T-helper 2 cell treated with Interferon-gamma antibody and Interleukin-4, amounts not matched to agents 5 μg/mL and 100 μg/mL, for 36 hours (primary cell): ENCODE measurements around the gene PMM2.

Experiments used
- DNase-seq: peaks from one replicate; pipeline ENCODE4 v3.0.0; 2021; ENCODE audit warnings: low spot score
- H3K27ac Mint-ChIP-seq: one replicate; pipeline ENCODE4 v1.8.0; 2021; ENCODE audit warnings: mild to moderate bottlenecking, mixed read lengths
- H3K27me3 Mint-ChIP-seq: one replicate; pipeline ENCODE4 v1.8.0; 2021; ENCODE audit warnings: low read depth, mixed read lengths
- H3K36me3 Mint-ChIP-seq: one replicate; pipeline ENCODE4 v1.8.0; 2021; ENCODE audit warnings: low read depth, mixed read lengths
- H3K4me1 Mint-ChIP-seq: one replicate; pipeline ENCODE4 v1.8.0; 2021; ENCODE audit warnings: low read depth, mixed read lengths
- H3K4me3 Mint-ChIP-seq: one replicate; pipeline ENCODE4 v1.8.0; 2022; ENCODE audit warnings: mild to moderate bottlenecking, moderate library complexity, mixed read lengths
- H3K9me3 Mint-ChIP-seq: one replicate; pipeline ENCODE4 v1.8.0; 2021; ENCODE audit warnings: mixed read lengths

PMM2 gene

DNA sequence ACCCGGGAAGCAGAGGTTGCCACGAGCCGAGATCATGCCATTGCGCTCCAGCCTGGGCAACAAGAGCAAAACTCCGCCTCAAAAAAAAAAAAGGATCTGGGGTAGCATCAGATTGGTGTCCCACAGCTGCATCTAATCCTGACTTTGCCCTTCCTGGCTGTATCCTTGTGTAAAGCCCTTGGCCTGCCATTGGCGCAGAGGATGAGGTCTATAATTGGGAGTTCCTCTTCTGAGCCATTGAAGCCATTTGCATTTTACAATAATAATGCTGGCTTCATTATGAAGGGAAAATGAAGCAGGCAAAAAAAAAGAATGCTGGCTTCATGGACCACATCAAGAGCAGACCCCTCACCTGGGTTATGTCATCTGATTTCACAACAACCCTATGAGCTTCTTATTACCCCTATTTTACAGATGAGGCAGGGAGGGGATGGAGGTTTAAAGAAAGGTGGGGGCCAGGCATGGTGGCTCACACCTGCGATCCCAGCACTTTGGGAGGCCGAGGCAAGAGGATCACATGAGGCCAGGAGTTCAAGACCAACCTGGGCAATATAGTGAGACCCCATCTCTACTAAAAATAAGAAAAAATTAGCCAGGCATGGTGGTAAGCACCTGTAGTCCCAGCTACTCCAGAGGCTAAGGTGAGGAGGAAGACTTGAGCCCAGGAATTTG is 83.3 kb downstream of the PMM2 start:
- H3K36me3 Mint-ChIP-seq, result no peaks in the 10 kb centered on the region
- no peak overlapping the region for H3K27ac Mint-ChIP-seq
- no peak overlapping the region for H3K4me3 Mint-ChIP-seq
- H3K9me3 Mint-ChIP-seq, result no peaks in the 10 kb centered on the region
- DNase-seq, result no peak
- H3K27me3 Mint-ChIP-seq, result no peaks in the 10 kb centered on the region
- peaks cover 2% of the 10 kb centered on the region for H3K4me1 Mint-ChIP-seq

DNA sequence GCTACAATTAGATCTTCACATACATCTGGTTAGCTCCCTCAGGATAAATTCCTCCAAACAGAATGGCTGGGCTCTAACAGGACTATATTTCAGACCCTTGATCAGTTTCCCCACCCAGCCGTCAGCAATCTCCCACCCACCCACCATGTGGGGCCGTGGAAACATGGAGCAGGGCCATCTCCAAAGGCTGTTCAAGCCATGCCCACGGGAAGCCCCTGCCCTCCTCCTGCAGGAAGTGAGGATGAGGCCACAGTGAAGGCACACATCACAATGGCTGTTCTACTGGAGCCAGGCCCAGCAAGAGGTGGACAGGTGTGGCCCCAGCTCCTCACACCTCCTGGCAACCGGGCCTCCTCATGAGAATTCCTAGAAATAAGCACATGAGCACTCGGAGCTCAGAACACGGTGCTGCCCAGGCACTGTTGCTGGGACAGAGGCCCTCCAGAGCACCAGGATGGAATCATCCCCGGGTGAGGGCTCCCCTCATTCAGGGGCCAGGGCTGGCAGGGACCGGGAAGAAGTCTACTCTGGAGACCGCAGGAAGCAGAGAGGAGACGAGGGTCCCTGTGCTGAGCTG is 84.5 kb downstream of the PMM2 start, which contains the start of gene LITAFD:
LITAFD (plus strand) TSS at position 311 of the 577 bp plus-strand sequence. CDS start 2,005 bp downstream, outside the sequence.
- H3K4me3 Mint-ChIP-seq, result no peak within 1 kb of the TSS
- H3K27ac Mint-ChIP-seq, result no peak within 1 kb of the TSS
- H3K4me1 Mint-ChIP-seq, result peaks cover 2% of the 10 kb centered on the region

DNA sequence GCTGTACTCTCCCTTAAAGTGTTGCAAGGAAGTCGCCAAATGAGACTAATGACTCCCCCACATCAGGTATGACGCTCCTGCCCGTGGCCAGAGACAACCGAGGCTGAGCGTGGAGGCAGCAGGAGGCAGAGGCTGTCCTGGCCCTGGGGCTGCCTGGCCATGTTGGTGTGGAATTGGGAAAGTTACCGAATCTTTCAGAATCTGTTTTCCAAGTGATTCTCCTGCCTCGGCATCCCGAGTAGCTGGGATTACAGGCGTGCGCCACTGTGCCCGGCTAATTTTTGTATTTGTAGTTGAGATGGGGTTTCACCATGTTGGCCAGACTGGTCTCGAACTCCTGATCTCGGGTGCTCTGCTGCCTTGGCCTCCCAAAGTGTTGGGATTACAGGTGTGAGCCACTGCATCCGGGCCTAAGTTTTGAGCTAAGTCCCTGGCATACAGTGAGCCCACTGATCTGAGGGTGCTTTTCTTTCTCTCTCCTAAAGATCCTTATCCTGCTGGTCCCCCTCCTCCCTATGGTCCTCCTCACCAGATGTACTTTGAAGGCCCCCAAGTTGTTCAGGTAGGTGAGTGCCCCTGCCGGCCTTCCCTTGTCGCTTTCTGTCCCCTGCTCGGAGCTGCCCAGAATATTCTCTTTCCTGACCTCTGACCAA is 85.2 kb downstream of the PMM2 start:
- H3K9me3 Mint-ChIP-seq, result no peaks in the 10 kb centered on the region
- H3K4me1 Mint-ChIP-seq, result peaks cover 2% of the 10 kb centered on the region
- H3K27me3 Mint-ChIP-seq, result no peaks in the 10 kb centered on the region
- H3K27ac Mint-ChIP-seq, result no peak overlapping the region
- H3K36me3 Mint-ChIP-seq, result peaks cover 3% of the 10 kb centered on the region
- no peak overlapping the region for H3K4me3 Mint-ChIP-seq
- DNase-seq, result no peak

More for the DNA sequence above, 84.5 kb downstream of the PMM2 start, which contains the start of gene LITAFD:
- Mint-ChIP-seq H3K9me3 (no peaks in the 10 kb centered on the region), H3K36me3 (peaks cover under 1% of the 10 kb centered on the region), H3K27me3 (no peaks in the 10 kb centered on the region)
- no peak for DNase-seq

DNA sequence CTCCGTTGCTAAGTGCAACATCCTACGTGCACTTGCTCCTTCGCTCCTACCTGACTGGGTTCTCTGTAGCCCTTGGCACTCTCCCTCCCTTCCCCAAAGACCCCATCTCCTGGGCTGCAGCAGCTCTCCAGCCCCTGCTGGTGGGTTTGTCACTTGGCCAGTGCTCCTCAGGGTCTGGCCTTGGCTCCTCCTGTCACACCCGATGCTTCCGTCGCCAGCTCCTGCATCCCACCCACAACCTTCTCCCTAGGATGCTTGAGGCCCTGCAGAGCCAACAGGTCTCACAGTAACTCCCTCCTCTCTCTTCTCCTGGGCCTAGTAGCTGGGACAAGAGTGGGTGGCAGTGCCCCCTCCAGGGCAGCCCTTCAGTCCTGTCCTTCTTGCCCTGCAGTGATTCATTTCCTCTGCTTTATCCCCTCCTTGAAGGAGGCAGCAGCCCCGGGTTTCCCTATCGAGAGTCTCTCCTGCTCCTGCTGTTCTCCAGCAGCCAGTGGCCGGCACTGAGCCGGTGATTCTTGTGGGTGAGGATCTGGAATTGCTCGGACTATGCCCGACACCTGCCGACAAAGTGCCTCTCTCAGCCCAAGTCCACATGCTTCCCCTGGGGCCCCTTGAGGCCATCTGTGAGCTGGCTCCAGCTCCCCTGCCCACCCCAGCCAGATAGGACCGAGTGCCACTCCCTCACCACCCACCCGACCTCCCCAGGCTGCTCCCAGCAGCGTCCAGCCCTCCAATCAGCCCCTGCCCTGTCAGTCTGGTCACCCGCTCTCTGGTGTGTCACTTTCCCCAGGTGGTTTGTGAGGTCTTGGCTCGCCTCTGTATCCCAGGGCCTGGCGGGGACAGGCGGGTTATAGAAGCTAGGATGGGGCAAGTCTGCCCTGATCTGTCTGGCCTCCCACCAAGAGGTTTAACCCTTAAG is 88.3 kb downstream of the PMM2 start:
- H3K27me3 Mint-ChIP-seq, result no peaks in the 10 kb centered on the region
- H3K36me3 Mint-ChIP-seq, result peaks cover 8% of the 10 kb centered on the region
- no peak overlapping the region for H3K4me3 Mint-ChIP-seq
- DNase-seq, result no peak
- H3K9me3 Mint-ChIP-seq, result no peaks in the 10 kb centered on the region
- H3K27ac Mint-ChIP-seq, result no peak overlapping the region
- H3K4me1 Mint-ChIP-seq, result no peaks in the 10 kb centered on the region

DNA sequence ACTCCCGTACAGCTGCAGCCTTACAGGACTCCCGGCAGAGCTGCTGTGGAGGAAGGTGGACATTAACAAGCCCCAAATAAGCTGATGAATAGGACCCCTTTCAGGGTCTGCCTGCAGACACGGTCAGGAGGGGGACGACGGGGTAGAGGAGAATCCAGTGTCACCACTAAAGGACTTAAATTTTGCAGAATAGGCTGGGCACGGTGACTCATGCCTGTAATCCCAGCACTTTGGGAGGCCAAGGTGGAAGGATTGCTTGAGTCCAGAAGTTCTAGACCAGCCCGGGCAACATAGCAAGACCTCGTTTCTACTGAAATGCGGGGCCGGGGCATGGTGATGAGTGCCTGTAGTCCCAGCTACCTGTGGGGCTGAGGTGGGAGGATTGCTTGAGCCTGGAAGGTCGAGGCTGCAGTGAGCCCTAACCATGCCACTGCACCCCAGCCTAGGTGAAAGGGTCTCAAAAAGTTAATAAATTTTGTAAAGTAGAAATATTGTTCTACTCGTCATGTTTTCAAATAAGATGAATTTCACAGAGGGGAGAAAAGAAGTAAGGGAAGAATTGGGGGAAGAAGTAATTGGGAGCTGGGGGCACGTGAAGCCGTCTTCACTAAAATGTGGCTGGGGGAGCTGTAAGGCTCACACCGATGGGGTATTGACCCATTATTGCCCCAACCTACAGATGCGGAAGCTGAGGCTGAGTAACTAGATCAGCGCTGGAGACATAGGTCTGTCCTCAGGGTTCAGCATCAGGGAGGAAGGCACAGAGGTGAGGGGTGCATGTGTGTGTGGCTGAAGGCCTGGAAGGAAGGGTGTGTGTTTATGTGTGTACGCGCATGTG is 89.2 kb downstream of the PMM2 start:
- Mint-ChIP-seq H3K36me3 (peaks cover 14% of the 10 kb centered on the region), H3K27me3 (no peaks in the 10 kb centered on the region), H3K4me1 (no peaks in the 10 kb centered on the region), H3K9me3 (no peaks in the 10 kb centered on the region), H3K4me3 (no peak overlapping the region), H3K27ac (no peak overlapping the region)
- no peak for DNase-seq

DNA sequence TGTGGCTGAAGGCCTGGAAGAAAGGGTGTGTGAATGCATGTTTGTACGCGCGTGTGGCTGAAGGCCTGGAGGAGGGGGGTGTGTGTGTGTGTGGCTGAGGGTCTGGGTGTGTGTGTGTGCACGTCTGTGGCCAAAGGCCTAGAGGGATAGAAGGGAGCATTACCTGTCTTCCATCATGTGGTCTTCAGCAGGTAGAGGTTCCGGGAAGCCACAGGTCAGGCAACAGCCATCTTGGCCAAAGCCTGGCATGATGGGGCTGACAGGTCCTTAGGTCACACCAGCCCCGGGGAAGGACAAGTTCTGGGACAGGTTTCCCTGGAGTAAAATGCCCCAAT is 89.8 kb downstream of the PMM2 start:
- Mint-ChIP-seq H3K9me3 (no peaks in the 10 kb centered on the region), H3K27ac (no peak overlapping the region), H3K4me1 (no peaks in the 10 kb centered on the region), H3K4me3 (no peak overlapping the region), H3K27me3 (no peaks in the 10 kb centered on the region), H3K36me3 (peaks cover 19% of the 10 kb centered on the region)
- DNase-seq, result no peak

DNA sequence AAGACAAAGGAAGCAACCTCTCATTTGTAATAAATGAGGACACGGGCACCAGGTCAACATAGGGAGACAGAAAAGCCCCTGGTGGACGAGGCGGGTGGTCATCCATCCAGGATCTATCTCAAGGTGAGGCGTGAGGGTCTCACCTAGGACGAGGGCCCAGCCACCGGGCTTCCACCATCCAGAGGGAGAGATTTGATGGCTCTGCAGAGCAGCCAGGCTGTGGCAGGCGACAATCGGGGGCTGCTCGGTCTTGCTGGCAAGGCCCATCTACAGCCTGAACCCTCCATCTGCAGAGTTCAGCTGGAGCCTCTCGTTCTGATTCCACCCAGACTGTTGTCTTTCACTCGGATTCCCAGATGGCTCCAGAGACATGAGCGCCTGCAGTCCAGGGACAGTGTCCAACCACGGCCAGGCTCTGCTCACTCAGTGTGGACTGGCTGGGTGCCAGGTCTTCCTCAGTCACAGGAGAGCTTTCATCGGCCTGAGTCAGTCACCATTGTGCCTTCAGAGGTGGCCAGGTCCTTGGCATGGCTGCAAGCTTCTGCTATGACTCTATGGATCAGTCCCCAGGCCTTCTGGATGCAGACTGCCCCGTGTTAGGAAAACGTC is 90.4 kb downstream of the PMM2 start:
- Mint-ChIP-seq H3K27ac (no peak overlapping the region), H3K4me3 (no peak overlapping the region), H3K4me1 (no peaks in the 10 kb centered on the region), H3K27me3 (no peaks in the 10 kb centered on the region), H3K36me3 (peaks cover 25% of the 10 kb centered on the region), H3K9me3 (no peaks in the 10 kb centered on the region)
- no peak for DNase-seq

DNA sequence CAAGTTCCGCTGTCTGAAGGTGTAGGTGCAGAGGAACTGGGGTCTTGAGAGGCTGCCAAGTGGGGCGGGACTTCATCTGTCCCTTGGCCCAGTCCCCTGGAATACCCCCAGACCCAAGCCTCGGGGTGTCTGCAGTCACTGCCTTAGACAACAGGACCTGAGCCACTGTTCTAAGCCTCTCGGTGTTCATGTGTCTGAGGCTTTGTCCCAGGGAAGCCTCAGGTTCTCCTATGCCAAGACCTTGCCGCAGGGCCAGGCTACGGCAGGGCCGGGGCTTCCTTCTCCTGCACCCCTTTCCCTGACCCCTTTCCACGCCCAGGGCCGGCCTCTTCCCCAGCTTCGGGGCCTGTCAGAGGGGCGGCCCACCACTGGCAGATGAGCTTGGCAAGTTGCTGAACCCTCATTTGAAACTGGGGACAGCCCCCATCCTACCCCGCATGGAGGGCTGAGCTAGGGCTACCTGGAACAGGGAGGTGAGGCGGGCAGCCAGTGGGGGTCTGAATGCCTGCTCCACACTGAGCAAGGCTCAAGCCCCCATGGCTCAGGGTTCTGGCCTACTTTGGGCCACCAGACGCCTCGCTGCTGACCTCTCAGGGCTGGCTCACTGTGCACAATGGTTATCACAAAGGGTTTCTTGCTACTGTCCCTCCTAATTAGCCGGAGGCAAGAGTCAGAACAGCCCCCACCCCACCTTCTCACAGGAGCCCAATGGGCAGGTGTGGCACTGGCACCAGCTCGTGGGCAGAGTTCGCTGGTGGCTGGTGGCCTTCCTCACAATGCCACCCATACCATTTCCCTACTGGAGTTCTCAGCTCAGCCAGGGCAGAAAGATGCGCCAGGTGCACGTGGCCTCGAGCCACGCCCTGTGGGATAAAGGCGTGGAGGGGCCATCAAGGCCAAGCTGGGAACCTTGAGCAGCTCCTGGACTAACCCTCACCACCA is 91.6 kb downstream of the PMM2 start:
- Mint-ChIP-seq H3K27ac (no peak overlapping the region), H3K4me1 (no peaks in the 10 kb centered on the region), H3K4me3 (no peak overlapping the region), H3K27me3 (no peaks in the 10 kb centered on the region), H3K9me3 (no peaks in the 10 kb centered on the region), H3K36me3 (peaks cover 33% of the 10 kb centered on the region)
- DNase-seq, result no peak

DNA sequence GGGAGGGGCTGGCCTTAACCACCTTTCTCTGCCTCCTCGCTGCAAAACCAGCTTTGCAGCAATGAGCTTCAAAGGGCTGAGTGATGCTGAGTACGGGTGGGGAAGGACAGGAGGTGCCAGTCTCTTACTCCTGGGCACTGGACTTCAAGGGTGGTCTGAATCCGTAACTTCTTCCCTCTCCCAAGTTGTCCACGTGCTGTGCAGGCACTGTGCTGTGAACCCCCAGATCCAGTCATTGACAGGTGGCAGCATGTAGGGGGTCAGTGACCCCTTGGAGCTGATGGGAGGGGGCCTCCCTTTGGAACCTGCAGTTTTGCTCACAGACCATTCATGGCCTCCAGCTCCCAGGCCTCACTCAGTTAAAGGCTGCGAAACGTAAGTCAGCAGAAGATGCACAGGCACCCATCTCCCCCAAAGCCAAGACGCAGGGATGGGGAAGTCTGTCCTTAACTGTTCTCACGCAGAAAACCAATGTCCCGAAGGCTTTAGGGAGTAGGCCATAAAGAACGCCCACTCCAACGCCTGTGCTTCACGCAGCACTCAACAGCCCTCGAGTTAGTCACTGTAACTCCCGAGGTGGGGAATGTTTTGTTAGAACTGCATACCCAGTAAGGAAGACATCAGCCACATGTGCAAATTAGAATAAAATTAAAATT is 92.4 kb downstream of the PMM2 start:
- Mint-ChIP-seq H3K36me3 (peaks cover 41% of the 10 kb centered on the region), H3K4me3 (no peak overlapping the region), H3K27ac (no peak overlapping the region), H3K27me3 (no peaks in the 10 kb centered on the region), H3K9me3 (no peaks in the 10 kb centered on the region), H3K4me1 (no peaks in the 10 kb centered on the region)
- DNase-seq, result no peak

DNA sequence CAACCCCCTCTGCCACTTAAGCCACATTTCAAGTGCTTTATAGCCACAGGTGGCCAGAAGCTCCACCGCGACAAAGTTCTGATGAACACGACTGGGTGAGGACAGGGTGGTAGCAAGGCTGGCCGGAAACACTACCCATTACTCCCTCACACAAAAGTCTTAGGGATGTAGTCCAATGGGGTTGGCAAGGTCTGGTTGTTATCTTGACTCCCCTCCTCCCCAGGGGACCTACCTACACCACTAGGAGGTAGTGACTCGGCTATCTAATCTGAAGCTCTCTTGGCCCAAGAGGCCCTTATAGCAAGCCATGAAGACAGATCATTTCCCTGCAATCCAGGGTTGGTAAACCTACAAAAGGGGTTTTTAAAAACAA is 92.9 kb downstream of the PMM2 start:
- no peaks in the 10 kb centered on the region for H3K4me1 Mint-ChIP-seq
- peaks cover 46% of the 10 kb centered on the region for H3K36me3 Mint-ChIP-seq
- no peaks in the 10 kb centered on the region for H3K9me3 Mint-ChIP-seq
- no peak overlapping the region for H3K4me3 Mint-ChIP-seq
- no peak for DNase-seq
- H3K27me3 Mint-ChIP-seq, result no peaks in the 10 kb centered on the region
- no peak overlapping the region for H3K27ac Mint-ChIP-seq

DNA sequence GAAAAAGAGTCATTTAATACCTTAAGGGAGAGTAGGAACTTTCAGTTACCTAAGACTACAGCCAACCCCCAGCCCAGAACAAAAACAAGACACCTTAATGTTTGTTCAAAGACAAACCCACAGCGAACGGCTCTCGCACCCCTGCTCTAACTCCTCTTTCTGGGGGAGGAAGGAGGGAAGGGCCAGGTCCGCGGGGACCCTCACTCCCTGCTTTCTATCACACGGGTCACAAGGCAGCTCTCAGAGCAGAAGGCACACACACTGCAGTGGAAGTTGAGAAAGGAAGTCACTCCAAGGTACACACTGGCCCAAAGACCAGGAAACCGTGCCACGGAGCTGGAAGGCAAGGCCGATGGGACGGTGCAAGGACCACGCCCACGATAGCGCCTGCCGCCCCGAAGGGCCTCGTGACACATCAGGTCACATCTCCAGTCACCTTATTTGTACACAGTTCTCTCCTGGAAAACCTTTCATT is 94.5 kb downstream of the PMM2 start:
- no peak for DNase-seq
- Mint-ChIP-seq H3K4me1 (no peaks in the 10 kb centered on the region), H3K9me3 (no peaks in the 10 kb centered on the region), H3K27me3 (no peaks in the 10 kb centered on the region), H3K4me3 (no peak overlapping the region), H3K27ac (peak overlapping the region; percentile 26), H3K36me3 (peaks cover 52% of the 10 kb centered on the region)

DNA sequence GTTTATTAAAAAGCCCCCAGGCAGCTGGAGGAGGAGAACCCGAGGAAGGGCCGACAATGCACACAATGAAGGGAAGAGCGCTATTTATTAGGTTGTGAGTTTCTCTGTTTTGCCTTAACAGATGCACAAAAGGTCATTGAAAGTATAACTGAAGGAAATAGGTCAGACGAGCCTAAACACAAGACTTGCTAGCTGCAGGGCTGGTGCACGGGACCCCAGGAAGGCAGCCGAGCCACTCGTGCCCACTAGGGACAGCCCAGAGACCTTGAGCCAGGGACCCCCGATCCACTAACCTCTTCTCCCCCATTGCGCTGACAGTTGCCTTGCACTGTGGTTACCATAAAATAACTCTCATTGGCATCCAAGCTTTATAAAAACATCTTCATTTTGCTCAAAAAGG is 95.8 kb downstream of the PMM2 start:
- DNase-seq, result no peak
- H3K36me3 Mint-ChIP-seq, result peaks cover 60% of the 10 kb centered on the region
- no peak overlapping the region for H3K27ac Mint-ChIP-seq
- H3K9me3 Mint-ChIP-seq, result no peaks in the 10 kb centered on the region
- H3K4me3 Mint-ChIP-seq, result no peak overlapping the region
- H3K27me3 Mint-ChIP-seq, result no peaks in the 10 kb centered on the region
- H3K4me1 Mint-ChIP-seq, result no peaks in the 10 kb centered on the region
